ENCODE results near the gene NDUFA1. TPM values are rescaled to one million over a fixed set of nuclear protein-coding genes. Genes with fewer than 3 reads are reported as not detected.

NDUFA1 gene
- total and polyA plus RNA-seq, 9 of the 15 experiments (the other 6 are each of a cell fraction or from before 2014, with no cell fraction given) = 162 to 1,285 (median 383) TPM

GRCh38 chrX:119885554-119886428 lies 14.2 kb downstream of the NDUFA1 start:
- 50% methylated on average over 10 of the region's 11 CpGs for WGBS (ENCODE audit: insufficient coverage, low coverage, missing lambda C conversion rate)
- Histone ChIP-seq H3K79me2 (ENCODE audit: control insufficient read depth, insufficient read depth, low read length) (no peaks in the 10 kb centered on the region), H3K4me2 (ENCODE audit: insufficient read depth, low read length) (peak overlapping the region; percentile 38; the same call in 1 of the 2 replicates), H3K9me3 (replicated peaks; ENCODE audit: control insufficient read depth, insufficient read depth, low read depth, low read length) (no peaks in the 10 kb centered on the region), H3K27ac (ENCODE audit: extremely low read depth, low read depth, low read length) (no peak overlapping the region), H3K4me3 (no peak overlapping the region), H3K36me3 (ENCODE audit: control insufficient read depth, insufficient read depth, low read length) (no peaks in the 10 kb centered on the region), H4K20me1 (replicated peaks; ENCODE audit: control insufficient read depth, insufficient read depth, low read length) (no peaks in the 10 kb centered on the region), H3K27me3 (ENCODE audit: control insufficient read depth in 2 of 2, insufficient read depth in 2 of 2, low read length in 2 of 2) (no peaks in the 10 kb centered on the region), H2AFZ (ENCODE audit: low read depth, low read length) (peak overlapping the region; percentile 59), H3K4me1 (replicated peaks in 1 of 2; ENCODE audit: control insufficient read depth in 2 of 2, insufficient read depth in 2 of 2, low read length in 2 of 2) (peaks cover 0 to 8% of the 10 kb centered on the region in 2 experiments; a peak in 2 of 5 replicates), H3K9ac (ENCODE audit: insufficient read depth in 1 of 2, low read depth in 2 of 2, low read length in 2 of 2) (no peak overlapping the region), H3K9me1 (ENCODE audit: control insufficient read depth, insufficient read depth, low read length) (no peaks in the 10 kb centered on the region)
- in situ Hi-C loops (cut with MboI) = no loop called here
- ChIA-PET POLR2A (no interaction called here), CTCF (ENCODE audit: low intra/inter-chr PET ratio) (no interaction called here)
- DNase-seq (ENCODE audit: extremely low read depth in 1 of 4, low spot score in 3 of 4) (peak in 2 of 4 experiments; percentile 38 to 40), ATAC-seq (peak; percentile 76), FAIRE-seq (no peak)
- intact Hi-C loops (cut with micrococcal nuclease) = no loop called here
- BruUV-seq (replicated peaks) = no TSS peak
- TF ChIP-seq MTA2 (IDR thresholded peaks at IDR 0.05; ENCODE audit: low read depth) (no peak), MITF (IDR thresholded peaks at IDR 0.05) (no peak), SP2 (IDR thresholded peaks at IDR 0.05; ENCODE audit: extremely low read depth, low read depth, low read length, poor library complexity, severe bottlenecking) (no peak), MBD2 (IDR thresholded peaks at IDR 0.05; ENCODE audit: borderline replicate concordance, low read depth) (peak; percentile 54; the same call in 1 of the 2 replicates), ZBTB1 (CRISPR knock-in tag; IDR thresholded peaks at IDR 0.05; ENCODE audit: borderline replicate concordance, low read depth) (no peak), PPARD (CRISPR knock-in tag; IDR thresholded peaks at IDR 0.05) (no peak), KLF1 (tag; IDR thresholded peaks at IDR 0.05) (no peak), ZNF184 (CRISPR knock-in tag; IDR thresholded peaks at IDR 0.05) (no peak), CBX8 (IDR thresholded peaks at IDR 0.05; ENCODE audit: borderline replicate concordance, extremely low read depth, low read depth, low read length, poor library complexity, severe bottlenecking) (no peak), CHD1 (IDR thresholded peaks at IDR 0.05; ENCODE audit: low read length) (no peak), NR0B1 (IDR thresholded peaks at IDR 0.05; ENCODE audit: partially characterized antibody) (no peak), CHD2 (IDR thresholded peaks at IDR 0.05; ENCODE audit: low read depth, low read length) (no peak), KAT8 (IDR thresholded peaks at IDR 0.05; ENCODE audit: low read depth) (no peak)

Data from K562 (cell line).